GDM1 (cell line): ENCODE results near the gene USP15.
"Not testable (repeated sequence)": the region's sequence is repeated elsewhere in the genome, so short reads cannot be mapped to it uniquely, and the experiment has no call there.

Experiments used
- DNase-seq: peaks from one replicate; lab custom pipeline; 2025; lab: John Stamatoyannopoulos, UW

The USP15 gene

GRCh38 chr12:62328296-62328921 lies 68.2 kb downstream of the USP15 start:
- DNase-seq, result no peak

- no peak for DNase-seq
Observed at GRCh38 chr12:62331306-62331705, 71.1 kb downstream of the USP15 start.

DNA sequence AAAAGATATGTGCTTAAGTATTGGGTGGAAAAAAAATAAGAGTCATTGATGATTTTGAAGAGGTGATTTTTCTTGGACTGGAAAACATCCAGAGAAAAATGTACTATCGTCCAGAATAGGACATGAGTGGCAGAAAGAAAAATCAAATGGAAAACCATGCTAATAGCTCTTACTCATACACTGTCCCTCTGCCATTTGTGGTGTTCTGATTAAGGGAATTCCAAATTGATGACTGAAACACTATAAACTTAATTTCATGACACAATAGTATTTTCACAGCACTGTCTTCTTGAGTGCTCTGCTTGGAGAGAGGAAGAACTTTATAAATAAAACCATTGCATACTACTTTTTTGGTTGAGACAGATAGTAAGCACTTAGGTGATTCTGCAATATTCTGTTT lies 72.4 kb downstream of the USP15 start:
- DNase-seq, result no peak

DNA sequence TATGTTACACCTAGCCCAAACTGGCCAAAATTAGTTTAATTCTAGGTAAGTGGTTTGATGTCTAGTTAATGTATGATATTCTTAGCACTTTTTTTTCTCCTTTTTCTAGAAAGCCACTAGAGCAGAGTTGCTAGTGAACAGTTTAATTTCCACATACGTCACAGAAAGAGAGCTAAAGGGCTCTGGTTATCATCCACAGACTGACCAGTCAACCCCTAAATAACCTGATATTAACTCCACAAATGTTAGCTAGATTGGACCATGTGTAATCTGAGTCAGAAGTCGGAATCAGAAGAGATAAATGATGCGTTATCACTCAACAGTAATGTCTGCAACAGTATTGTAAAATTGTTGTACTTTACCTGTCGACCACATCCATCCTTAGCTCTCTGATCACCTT lies 74.9 kb downstream of the USP15 start:
- no peak for DNase-seq

- no peak for DNase-seq
Observed at GRCh38 chr12:62335796-62336195, 75.6 kb downstream of the USP15 start.

GRCh38 chr12:62337643-62338042 lies 77.4 kb downstream of the USP15 start:
- not testable (repeated sequence) for DNase-seq

DNA sequence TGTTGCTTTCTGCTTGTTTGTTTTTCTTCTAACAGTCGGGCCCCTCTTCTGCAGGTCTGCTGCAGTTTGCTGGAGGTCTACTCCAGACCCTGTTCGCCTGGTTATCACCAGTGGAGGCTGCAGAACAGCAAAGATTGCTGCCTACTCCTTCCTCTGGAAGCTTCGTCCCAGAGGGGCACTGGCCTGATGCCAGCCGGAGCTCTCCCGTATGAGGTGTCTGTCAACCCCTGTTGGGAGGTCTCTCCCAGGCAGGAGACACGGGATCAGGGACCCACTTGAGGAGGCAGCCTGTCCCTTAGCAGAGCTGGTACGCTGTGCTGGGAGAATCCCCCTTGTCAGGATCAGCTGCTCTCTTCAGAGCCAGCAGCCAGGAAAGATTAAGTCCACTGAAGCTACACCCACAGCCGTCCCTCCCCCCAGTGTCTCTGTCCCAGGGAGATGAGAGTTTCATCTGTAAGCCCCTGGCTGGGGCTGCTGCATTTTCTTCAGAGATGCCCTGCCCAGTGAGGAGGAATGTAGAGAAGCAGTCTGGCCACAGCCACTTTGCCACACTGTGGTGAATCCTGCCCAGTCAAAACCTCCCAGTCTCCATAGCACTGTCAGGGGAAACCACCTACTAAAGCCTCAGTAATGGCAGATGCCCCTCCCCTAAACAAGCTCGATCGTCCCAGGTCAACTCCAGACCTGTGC lies 82.6 kb downstream of the USP15 start:
- DNase-seq, result not testable (repeated sequence)

- not testable (repeated sequence) for DNase-seq
Observed at GRCh38 chr12:62343304-62344120, 83.3 kb downstream of the USP15 start.

GRCh38 chr12:62344731-62345556 lies 84.7 kb downstream of the USP15 start:
- DNase-seq, result not testable (repeated sequence)

- DNase-seq, result no peak
Observed at GRCh38 chr12:62345667-62346066, 85.5 kb downstream of the USP15 start.

- no peak for DNase-seq
Observed at GRCh38 chr12:62346817-62347216, 86.6 kb downstream of the USP15 start.

- DNase-seq, result no peak
Observed at GRCh38 chr12:62347922-62348650, 87.9 kb downstream of the USP15 start.

DNA sequence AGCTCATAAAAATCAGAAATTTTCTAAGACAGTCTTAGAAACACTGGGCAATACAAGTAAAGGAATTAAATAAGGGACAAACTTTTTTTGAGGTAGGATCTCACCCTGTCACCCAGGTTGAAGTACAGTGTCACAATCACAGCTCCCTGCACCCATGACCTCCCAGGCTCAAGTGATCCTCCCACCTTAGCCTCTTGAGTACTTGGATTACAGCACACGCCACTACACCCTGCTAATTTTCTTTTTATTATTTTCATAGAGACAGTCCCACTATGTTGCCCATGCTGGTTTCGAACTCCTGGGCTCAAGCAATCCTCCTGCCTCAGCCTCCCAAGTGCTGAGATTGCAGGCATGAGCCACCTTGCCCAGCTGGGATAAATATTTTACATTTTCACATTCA lies 90.3 kb downstream of the USP15 start:
- DNase-seq, result no peak

DNA sequence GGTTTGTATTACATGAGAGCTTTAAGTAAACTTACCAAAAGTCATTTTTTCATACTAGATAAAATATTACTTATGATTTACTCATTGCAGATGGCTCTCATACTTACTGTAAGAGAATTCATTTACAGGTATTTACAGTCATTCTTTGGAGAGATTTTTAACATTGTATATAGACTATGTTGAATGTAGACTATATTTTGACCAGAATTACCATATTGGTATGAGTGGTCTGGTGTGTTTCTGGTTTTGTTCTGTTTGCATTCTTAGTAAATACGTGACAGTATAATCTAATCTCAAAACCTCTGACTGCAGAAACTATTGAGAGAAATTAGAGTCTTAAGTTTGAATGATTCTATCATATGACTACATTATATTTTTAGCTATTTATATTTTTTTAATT lies 91.1 kb downstream of the USP15 start:
- DNase-seq, result no peak

DNA sequence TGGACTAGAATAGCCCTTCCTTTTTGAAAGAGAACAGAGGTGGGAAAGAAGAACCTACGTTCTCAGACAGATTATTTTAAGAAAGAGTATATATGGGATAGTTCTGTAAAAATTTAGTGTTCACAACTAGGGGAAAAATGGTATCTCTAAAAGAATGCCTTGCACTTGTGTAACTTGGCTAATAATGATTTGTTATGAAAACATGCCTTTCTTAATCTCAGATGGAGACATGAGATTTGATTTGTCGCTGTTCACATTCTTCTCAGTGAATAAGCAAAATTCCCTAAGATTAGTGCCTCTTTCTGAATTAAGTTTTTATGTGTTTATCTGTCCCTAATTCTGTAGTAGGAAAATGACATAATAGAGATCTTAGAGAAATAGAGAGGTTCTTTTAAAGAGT lies 100.8 kb downstream of the USP15 start:
- no peak for DNase-seq

- DNase-seq, result no peak
Observed at GRCh38 chr12:62363506-62363905, 103.3 kb downstream of the USP15 start.

GRCh38 chr12:62364697-62365096 lies 104.5 kb downstream of the USP15 start:
- not testable (repeated sequence) for DNase-seq

- not testable (repeated sequence) for DNase-seq
Observed at GRCh38 chr12:62365846-62366245, 105.6 kb downstream of the USP15 start.

GRCh38 chr12:62368430-62369223 lies 108.4 kb downstream of the USP15 start:
- DNase-seq, result not testable (repeated sequence)

- DNase-seq, result no peak
Observed at GRCh38 chr12:62370189-62370588, 110.0 kb downstream of the USP15 start.

DNA sequence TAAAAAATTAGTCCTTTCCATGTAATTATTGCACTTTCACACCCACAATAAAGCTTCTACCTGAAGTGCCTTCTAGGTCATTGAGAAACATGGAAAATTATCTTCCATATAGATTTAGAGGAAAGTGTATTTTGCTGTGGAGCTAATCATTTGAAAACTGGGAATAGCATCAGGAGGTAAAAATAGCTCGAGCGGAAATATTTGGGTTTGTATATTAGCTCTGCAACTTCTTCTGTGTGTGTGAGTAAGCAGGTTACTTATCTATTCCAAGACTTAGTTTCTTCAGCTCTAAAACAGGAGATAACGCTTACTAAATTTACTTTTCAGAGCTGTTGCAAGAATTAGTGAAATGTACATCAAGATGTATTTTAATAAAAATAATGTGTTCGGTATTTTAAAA lies 111.5 kb downstream of the USP15 start:
- DNase-seq, result no peak
